HG03354 (cell line): ENCODE measurements around the gene TAB2.
"Not testable (repeated sequence)": the region's sequence is repeated elsewhere in the genome, so short reads cannot be mapped to it uniquely, and the experiment has no call there.

Experiments used
- ATAC-seq: cut with Tn5 transposase; IDR thresholded peaks from one replicate; pipeline ENCODE4 v1.9.1; 2021; ENCODE audit warnings: mild to moderate bottlenecking; ENCODE audit not compliant: unreplicated experiment, poor library complexity, severe bottlenecking

The TAB2 gene

GRCh38 chr6:149452037-149452939, 134.8 kb downstream of the TAB2 start:
- no peak for ATAC-seq

- no peak for ATAC-seq
Measured at GRCh38 chr6:149453597-149454345, 136.3 kb downstream of the TAB2 start.

- ATAC-seq, result no peak
Measured at GRCh38 chr6:149454346-149454848, 136.9 kb downstream of the TAB2 start.

- ATAC-seq, result no peak
Measured at GRCh38 chr6:149455031-149455732, 137.7 kb downstream of the TAB2 start.

- no peak for ATAC-seq
Measured at GRCh38 chr6:149456311-149457021, 139.0 kb downstream of the TAB2 start.

GRCh38 chr6:149457316-149457884, 139.9 kb downstream of the TAB2 start:
- no peak for ATAC-seq

- no peak for ATAC-seq
Measured at GRCh38 chr6:149458196-149458595, 140.7 kb downstream of the TAB2 start.

DNA sequence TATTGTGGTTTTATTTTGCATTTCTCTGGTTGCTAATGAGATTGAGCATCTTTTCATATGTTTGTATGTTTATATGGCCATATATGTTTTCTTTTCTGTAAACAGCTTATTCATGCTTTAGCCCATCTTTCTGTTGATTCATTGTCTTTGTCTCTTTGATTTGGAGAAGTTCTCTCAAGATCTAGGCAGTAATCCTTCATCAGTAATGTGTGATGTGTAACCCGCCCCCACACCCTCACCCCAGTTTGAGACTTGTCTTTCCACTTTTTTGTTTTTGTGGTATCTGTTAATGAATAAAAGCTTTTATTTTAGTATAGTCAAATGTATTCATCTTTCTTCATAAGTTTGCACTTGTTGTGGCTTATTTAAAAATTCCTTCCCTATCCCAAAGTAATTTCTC, 141.3 kb downstream of the TAB2 start:
- ATAC-seq, result no peak

DNA sequence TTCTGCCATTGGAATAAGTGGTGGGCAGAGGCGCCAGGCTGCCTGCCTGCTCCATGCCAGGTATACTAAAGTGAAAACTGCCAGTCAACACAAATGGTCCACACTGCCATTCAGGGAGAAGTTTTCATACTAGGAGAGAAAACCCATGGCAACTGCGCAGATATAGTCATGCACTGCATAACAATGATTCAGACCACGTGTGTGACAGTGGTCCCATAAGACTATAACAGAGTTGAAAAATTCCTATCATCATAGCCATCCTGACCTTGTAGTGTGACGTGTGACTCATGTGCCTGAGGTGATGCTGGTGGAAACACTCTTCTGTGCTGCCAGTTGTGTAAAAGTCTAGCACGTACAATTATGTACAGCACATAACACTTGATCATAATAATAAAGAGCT, 142.2 kb downstream of the TAB2 start:
- no peak for ATAC-seq

GRCh38 chr6:149460249-149460648, 142.7 kb downstream of the TAB2 start:
- ATAC-seq, result not testable (repeated sequence)
